ENCODE measurements around the gene DNAJB2. TPM values are rescaled to one million over a fixed set of nuclear protein-coding genes. Genes with fewer than 3 reads are reported as not detected.
"Not testable (repeated sequence)": the region's sequence is repeated elsewhere in the genome, so short reads cannot be mapped to it uniquely, and the experiment has no call there.

The DNAJB2 gene
- total RNA-seq, 1 donor from 2014 or later: 120 TPM

DNA sequence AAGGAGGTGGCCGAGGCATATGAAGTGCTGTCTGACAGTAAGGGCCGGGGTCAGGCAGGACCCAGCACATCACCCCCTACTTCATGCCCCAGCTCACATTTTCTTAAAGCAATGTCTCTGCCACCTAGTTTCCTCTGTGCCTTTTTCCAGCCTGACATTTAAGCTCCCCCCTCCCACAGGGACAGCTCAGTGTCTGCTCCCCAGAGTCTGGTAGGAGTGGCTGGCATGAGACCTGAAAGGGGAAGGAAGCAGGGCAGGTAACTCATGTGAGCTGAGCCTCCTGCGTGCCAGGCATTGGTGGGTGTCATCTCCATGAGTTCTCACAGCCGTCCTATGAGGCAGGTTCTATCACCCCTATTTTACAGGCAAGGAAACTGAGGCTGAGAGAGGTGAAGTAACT lies 1.5 kb downstream of the DNAJB2 start:
- no peak for DNase-seq (ENCODE audit: low spot score)
- ATAC-seq: no peak
- intact Hi-C loops (cut with DNase I): no loop called here

DNA sequence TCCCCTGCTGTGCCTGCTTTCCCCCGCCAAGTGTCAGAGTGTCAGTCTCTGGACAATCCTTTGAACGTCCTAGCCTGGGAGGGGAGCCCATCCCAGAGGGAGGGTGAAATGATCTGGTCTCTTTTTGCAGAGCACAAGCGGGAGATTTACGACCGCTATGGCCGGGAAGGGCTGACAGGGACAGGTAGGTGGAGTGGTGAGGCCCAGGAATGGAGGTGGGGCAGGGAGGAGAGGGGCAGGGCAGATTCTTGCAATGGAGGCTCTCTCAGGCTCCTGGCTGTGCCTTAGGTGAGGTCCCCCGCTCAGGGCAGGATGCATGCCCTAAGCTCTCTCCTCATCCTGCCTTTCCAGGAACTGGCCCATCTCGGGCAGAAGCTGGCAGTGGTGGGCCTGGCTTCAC lies 2.4 kb downstream of the DNAJB2 start:
- DNase-seq (ENCODE audit: low spot score) (no peak), ATAC-seq (no peak)
- intact Hi-C loops (cut with DNase I): no loop called here

DNA sequence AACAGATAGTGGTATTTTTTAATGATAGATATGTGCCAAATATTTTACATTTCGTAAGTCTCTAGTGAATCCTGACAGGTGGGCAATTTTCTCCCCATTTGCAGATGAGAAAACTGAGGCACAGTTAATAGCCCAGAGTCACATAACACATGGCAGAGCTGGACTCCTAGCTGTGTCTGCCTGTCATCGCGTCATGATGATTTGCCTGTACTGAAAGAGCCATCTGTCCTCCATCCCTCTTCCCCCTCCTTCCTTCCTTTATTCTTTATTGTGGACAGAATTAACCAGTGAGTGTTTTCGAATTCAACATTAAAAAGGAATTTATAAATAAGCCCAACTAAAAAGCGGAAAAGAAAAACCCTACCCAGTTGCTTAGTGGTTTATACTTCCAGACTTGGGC lies 3.2 kb downstream of the DNAJB2 start:
- ATAC-seq (no peak), DNase-seq (ENCODE audit: low spot score) (no peak)
- intact Hi-C loops (cut with DNase I): no loop called here

DNA sequence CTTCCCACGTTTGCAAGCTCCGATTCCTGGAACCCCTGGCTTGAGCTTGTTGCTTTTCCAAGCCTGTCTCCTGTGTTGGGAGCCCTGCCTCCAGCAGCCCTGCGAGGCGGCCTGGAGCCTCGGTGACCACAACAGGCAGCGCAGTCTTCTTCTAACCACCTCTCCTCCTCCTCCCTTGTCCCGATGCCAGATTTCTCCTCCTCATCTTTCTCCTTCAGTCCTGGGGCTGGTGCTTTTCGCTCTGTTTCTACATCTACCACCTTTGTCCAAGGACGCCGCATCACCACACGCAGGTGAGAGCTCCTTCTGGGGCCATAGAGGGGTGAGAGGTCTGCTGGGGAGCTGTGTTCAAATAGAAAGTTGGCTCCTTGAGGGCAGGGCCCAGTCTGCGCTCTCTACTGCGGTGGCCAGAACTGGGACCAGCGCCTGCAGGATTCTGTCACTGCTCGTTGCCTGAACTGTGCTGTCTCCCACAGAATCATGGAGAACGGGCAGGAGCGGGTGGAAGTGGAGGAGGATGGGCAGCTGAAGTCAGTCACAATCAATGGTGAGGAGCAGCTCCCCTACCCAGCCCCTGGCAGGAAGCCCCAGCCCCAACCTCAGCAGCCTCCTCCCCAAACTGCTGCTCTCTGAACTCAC lies 3.9 kb downstream of the DNAJB2 start:
- no peak for ATAC-seq
- DNase-seq (ENCODE audit: low spot score): no peak
- intact Hi-C loops (cut with DNase I): no loop called here

DNA sequence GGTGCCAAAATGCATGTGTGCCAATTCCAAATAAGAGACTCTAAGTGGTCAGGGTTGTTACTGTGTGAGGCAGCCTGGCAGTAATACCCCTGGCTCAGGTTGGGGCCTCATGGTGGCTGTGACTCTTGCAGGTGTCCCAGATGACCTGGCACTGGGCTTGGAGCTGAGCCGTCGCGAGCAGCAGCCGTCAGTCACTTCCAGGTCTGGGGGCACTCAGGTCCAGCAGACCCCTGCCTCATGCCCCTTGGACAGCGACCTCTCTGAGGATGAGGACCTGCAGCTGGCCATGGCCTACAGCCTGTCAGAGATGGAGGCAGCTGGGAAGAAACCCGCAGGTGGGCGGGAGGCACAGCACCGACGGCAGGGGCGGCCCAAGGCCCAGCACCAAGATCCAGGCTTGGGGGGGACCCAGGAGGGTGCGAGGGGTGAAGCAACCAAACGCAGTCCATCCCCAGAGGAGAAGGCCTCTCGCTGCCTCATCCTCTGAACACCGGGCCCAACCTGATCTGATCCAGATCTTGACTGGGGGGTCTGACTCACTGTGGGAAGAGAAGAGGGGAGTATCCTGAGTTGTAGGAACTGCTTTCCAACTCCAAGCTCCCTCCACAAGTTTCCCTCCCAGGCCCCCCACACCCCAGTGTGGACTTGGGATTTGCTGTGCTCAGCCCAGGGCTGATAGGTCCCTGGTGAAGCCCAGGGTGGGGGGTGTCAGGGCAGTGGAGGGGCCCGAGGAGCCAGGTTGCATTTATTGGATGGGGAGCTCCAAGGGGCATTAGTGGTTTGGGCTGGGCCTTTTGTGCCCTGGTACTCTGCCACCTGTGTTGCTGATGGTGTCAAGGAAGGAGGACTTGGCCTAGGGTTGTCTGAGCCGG lies 5.6 kb downstream of the DNAJB2 start:
- ATAC-seq (no peak), DNase-seq (ENCODE audit: low spot score) (no peak)
- intact Hi-C loops (cut with DNase I): no loop called here

DNA sequence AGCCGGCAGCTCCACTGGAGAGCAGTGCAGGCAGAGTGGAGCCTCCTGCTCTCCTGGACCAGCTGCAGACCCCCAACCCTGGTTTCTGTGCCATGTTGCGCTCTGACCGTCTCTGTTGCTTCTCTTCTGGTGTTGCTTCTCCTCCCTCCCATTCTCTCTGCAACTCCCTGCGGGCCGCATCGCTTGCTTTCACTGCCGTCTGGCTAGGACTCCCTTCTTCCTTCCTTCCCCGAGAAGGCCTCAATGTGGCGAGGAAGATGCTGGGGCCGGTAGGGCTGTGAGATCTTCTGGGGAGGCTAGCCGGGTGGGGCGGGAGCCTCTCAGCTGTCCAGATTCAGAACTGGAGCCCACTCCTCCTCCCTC lies 6.2 kb downstream of the DNAJB2 start:
- intact Hi-C loops (cut with DNase I): no loop called here
- DNase-seq (ENCODE audit: low spot score) (no peak), ATAC-seq (no peak)

DNA sequence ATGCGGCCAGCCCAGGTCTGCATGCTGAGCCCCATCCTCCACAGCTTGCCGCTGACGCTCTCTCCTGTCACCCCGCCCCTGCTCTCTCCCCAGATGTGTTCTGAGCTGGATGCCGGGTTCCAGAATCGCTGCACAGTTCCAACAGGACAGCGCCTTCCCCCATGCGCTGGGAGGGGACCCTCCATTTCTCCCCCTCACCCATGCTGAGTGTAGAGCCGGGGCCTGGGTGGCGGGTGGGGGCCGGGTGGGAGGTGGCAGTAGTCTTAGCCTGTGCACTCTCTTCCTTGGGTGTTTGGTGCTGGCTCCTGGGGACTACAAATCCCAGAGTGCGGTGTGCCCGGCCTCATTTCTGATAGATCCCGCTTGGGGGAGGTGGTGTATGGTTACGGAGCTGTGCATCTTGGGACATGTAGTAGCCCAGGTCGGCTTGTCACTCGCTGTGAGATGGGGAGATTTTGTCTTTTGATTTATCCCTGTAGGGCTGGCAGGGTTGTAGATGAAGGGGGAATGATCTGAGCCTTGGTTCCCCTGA lies 6.8 kb downstream of the DNAJB2 start:
- DNase-seq (ENCODE audit: low spot score) (no peak), ATAC-seq (peak; percentile 71)
- intact Hi-C loops (cut with DNase I): no loop called here

DNA sequence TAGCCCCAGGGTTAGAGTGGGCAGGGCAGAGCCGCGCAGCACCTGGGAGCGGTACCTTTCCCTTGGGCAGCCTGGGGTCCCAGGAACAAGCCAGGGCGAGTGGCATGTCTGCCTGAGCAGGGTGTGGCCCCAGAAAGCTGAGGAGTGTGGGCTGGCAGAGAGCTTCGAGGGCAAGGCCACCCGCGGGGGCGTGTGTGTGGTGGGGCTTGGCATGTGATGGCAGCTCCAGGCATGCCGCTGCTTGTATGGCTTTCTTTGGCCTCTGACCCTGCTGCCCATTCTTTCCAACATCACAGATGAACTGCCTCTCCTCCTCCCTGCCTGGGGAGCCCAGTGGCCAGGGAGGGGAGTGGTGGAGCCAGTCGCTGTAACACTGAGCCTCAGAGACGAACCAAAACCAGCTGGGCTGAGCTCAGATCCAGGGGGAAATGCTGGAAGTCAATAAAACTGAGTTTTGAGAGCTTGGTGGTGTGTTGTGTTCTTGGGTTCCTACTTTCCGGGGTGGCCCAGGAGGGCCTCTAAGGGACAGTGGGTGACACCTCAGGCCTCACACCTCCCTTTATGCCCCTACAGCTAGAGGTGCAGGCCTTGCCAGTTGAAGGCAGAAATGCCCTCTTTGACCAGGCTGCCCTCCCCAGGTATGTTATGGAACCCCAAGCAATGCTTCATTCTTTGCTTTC lies 7.4 kb downstream of the DNAJB2 start:
- peak; percentile 80 for DNase-seq (ENCODE audit: low spot score)
- intact Hi-C loops (cut with DNase I): no loop called here
- ATAC-seq: peak; percentile 29

DNA sequence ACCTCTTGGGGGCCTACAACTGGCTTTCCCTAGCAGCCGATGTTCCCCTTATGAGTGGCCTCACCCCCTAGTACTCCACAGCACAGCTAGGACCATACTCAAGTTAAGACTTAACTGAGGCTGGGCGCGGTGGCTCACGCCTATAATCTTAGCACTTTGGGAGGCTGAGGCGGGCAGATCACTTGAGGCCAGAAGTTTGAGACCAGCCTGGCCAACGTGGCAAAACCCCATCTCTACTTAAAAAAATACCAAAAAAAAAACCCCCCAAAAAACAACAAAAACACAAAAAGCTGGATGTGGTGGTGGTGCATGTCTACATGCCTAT lies 7.9 kb downstream of the DNAJB2 start:
- ATAC-seq; intact Hi-C loops (cut with DNase I): not testable (repeated sequence)
- peak; percentile 57 for DNase-seq (ENCODE audit: low spot score)

DNA sequence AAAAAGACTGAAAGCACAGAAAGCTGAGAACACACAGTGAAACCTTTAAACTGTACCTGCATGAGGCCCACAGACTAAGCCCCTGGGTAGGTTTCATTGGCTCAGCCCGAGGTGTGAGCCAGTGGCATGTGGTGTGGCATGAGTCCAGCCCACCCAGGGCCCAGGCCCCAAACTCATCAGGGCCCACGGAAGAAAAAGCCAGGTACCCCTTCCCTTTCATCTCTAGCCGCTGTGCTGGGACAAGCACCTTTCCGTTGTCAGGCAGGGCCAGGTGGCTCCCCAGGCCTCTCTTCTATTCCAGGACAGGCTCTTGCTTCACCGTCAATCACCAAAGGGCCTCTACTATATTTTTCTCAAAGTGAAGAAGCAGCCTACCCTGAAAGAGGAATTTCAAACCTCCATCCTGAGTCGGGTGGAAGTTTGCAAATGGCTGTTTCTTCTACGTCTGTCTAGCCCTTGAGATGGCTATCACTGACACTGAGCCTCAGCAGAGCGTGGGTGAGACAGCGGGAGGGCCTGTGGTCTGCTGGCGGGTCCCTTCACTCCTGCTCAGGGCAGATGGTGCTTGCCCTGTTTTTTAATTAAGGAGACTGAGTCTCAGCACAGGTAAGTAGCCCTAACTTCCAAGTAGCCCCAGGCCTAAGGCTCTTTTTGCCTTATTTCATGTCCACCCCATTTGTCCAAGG lies 8.6 kb downstream of the DNAJB2 start:
- peak; percentile 44 for DNase-seq (ENCODE audit: low spot score)
- intact Hi-C loops (cut with DNase I): no loop called here
- no peak for ATAC-seq

DNA sequence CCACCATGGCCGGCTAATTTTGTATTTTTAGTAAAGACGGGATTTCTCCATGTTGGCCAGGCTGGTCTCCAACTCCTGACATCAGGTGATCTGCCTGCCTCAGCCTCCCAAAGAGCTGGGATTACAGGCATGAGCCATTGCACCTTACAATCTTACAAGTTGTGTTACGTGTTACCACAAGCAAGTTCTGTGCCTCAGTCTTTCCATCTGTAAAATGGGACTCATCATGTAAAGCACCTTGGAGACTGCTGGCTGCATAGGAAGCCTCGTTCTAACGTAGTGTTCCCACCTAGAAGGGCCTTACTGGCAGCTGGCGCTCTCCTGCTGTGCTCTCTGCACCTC lies 10.0 kb downstream of the DNAJB2 start:
- intact Hi-C loops (cut with DNase I): no loop called here
- no peak for DNase-seq (ENCODE audit: low spot score)

DNA sequence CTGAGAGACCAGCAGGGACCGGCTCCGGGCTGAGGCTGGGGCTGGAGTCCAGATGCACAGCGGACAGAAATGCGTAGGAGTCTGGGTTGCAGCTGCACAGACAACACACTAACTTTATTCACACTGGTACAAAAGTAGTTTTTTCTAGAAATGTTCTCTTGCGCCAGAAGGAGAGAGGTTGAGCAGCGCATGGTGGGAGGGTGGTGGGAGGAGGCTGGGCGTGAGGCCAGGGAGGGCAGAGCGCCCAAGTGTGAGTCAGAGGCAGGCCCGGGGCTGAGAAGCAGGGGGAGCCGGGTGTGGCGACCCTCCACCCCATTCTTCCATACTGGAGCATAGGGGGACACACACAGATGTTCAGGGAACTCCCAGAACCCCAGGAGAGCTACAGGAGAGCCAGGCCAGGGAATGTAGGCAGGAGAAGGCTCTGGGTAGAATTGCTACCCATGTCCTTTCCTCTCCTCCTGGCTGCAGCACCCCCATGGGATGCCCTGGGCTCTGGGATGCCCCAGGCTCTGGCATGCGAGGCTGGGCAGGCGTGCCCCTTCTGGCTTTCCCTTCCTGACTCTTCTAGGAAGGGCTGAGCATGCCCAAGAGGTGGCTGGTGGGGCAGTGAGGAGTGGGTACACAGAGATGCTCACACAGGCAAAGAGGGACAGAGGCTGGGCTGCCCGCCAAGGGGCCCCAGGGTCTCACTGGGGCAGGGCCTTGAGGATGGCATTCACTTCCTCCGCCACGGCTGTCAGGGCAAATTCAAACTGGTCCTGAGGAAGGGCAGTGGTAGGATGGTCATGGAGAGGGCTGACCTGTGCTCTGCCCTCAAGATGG lies 10.6 kb downstream of the DNAJB2 start:
- intact Hi-C loops (cut with DNase I): no loop called here
- peak; percentile 92 for DNase-seq (ENCODE audit: low spot score)
- ATAC-seq: peak; percentile 86

More for the DNA sequence above, 10.0 kb downstream of the DNAJB2 start:
- no peak for ATAC-seq

DNA sequence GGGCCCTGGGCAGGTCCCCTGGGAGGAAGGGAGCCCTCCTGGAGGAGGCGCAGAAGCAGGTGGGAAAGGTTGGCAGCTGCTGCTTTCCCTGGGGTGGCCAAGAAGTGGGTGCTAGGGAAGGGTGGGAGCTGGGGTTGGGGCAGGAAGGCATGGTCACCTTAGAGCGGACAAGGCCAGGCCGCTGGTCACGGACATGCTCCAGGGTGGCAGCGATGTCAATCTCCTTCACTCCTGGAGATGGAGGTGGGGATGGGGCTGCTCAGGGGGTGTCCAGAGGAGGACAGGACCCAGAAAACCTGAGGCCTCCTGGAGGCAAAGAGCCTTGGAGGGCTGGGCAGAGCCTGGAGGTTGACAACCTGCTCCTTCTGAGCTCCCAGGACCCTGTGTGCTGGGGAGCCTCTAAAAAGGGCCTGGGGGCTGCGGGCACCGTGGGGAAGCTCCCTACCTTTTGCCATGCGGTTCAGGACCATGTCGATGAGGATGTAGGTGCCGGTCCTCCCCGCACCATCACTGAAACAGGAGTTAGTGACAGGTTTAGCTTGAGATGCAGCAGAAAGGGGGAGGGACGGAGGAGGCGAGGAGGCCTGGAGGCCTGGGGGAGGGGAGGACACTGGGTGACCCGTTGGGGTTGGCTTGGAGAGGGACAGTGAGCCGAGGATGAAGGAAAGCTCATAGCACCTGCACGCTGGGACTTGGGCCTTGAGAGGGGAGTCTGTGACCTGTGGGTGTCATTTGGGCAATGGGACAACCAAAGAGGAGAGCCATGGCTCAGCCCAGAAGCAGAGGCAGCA lies 11.4 kb downstream of the DNAJB2 start:
- intact Hi-C loops (cut with DNase I): no loop called here
- DNase-seq (ENCODE audit: low spot score) (peak; percentile 61), ATAC-seq (no peak)

DNA sequence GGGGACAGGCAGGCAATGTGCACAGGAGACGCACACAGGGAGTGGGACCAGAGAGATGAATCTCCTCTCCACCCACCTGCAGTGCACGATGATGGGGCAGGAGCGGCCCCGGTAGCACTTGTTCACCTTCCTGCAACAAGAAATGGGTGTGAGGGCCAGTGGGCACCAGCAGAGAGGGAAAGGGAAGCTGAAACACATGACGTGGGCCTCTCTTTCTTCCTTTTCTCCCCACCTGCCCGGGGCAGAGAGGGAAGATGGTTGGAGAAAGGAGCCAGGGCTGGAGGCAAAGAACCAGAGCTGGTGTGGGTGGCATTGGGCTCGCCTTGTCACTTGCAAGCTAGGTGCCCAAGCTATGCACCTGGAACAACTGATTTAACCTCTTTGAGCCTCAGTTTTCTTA lies 12.2 kb downstream of the DNAJB2 start:
- DNase-seq (ENCODE audit: low spot score) (peak; percentile 48), ATAC-seq (no peak)
- intact Hi-C loops (cut with DNase I): no loop called here

DNA sequence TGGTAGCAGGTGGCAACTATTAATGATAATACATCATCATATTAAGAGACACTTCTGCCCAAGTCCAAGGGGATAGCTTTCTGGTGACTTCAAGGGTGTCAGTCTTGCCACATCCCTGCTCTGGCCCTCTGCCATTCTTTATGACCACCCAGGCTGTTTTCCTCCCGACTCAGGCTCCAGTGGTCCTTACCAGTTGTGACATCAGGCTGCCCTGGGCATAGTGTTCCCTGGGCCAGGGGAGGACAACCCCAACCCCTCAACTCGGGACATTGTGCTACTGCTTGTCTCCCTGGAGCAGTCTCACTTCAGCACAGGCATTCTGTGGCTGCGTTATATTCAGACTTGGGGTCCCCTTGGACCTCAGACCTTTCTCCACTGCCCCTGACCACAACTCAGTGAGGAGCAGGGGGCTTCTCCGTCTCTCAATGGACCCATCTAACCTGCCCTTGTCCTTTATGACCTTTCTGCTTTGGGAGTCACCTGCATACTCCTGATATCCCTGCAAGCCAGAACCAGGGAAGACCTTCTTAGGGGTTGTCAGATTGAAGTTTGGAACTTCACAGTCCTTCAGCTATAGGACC lies 12.8 kb downstream of the DNAJB2 start:
- peak; percentile 50 for DNase-seq (ENCODE audit: low spot score)
- intact Hi-C loops (cut with DNase I): no loop called here
- no peak for ATAC-seq

DNA sequence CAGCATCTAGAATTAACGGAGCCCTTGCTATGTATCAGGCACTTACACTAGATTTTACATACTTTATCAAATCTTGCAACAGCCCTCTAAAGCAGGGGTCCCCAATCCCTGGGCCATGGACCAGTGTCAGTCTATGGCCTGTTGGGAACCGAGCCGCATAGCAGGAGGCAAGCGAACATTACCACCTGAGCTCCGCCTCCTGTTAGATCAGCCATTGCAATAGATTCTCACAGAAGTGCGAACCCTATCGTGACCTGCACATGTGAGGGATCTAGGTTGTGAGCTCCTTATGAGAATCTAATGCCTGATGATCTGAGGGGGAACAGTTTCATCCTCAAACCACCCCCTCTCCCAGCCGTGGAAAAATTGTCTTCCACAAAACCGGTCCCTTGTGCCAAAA lies 13.4 kb downstream of the DNAJB2 start:
- DNase-seq (ENCODE audit: low spot score): peak; percentile 26
- intact Hi-C loops (cut with DNase I): no loop called here

DNA sequence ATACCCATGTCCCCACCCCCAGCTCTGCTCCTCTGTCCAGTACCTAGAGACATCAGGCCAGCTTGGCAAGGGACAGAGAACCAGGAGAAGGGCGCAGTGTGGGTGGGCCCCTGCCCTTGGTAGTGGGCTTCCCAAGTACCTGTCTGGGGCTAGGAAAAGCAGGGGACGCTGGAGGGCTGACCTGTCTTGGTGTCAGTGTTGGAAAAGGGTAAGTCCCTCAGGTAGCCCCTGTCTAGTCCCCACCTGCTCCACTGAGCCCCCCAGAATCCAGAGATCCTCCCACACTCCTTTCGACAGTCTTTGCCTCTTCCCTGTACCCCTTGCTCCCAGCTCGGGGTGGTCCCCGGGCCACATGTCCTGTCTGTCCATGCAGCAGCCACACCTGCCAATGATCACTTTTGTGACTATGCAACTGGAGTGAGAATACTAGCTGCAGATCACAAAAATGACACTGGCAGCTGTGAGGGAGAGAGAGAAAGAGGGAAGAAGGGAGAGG lies 14.6 kb downstream of the DNAJB2 start:
- ATAC-seq: no peak
- no peak for DNase-seq (ENCODE audit: low spot score)
- intact Hi-C loops (cut with DNase I): no loop called here

More for the DNA sequence above, 13.4 kb downstream of the DNAJB2 start:
- no peak for ATAC-seq
